ENCODE data around the gene CNTNAP2.
"Not testable (repeated sequence)": the region's sequence is repeated elsewhere in the genome, so short reads cannot be mapped to it uniquely, and the experiment has no call there.

Gene CNTNAP2

GRCh38 chr7:147048864-147049263 lies 932.3 kb downstream of the CNTNAP2 start:
- no peak for DNase-seq

DNA sequence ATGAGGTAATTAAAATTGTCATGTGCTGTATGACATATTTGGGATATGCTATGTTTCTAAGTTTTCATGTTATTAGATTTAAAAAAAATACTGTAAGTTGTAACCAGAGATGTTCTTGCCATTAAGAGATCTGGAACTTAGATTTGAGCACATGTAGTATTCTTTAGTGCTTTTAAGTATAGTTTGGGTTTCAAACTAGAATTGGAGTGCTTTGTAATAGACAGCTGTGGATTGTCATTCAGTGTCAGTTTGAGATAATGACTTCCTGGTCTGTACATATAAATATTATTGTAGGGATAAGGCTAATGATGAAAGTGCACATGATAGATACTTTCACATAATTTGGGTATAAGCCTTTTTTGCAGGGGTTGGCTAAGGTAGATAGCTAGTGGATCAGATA lies 936.2 kb downstream of the CNTNAP2 start:
- no peak for DNase-seq

DNA sequence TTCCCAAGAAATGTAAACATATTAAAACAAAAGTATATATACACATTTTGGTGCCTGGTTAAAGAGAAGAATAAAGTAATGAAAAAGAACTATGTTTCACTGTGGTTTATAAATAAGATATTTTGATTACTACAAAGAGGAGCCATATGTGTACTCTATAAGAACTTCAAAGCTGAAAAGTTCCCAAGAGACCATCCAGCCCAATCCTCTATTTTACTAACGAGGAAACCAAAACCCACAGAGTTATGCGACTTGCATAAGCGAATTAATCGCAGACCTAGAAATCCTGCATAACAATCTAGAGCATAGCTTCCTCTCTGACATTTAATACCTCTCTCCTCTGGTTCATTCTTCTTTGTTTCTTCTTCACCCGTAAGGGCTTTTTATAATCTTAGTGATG lies 937.1 kb downstream of the CNTNAP2 start:
- no peak for DNase-seq

DNA sequence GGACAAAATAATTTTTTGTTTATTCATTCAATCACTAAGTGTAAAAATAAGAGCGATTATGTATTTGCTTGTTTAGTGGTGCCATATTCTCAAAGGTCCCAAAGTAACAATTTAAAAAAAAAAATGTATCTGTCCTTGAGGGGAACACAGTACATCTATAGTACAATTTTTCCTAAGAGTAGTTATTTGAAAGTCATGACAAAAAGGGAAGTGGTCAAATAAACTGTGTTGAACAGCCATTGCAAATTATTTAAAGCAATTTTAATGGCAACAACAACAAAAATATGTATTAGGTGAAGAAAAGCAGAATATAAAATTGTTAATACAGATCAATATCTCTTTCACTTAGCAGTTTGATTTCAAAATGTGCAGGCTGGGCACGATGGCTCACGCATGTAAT lies 943.5 kb downstream of the CNTNAP2 start:
- no peak for DNase-seq

- no peak for DNase-seq
Observed at GRCh38 chr7:147062897-147063296, 946.3 kb downstream of the CNTNAP2 start.

DNA sequence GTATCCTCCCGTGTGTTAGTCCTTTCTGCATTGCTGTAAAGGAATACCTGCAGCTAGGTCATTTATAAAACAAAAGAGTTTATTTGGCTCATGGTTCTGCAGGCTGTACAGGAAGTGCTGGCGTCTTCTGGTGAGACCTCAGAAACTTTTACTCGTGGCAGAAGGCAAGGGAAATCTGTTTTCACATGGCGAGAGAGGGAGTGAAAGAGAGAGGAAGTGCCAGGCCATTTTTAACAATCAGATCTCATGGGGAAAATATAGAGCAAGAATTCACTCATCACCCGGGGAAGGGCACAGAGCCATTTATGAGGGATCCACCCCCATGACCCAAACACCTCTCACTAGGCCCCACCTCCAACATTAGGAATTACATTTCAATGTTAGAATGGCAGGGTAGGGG lies 952.2 kb downstream of the CNTNAP2 start:
- DNase-seq: no peak

DNA sequence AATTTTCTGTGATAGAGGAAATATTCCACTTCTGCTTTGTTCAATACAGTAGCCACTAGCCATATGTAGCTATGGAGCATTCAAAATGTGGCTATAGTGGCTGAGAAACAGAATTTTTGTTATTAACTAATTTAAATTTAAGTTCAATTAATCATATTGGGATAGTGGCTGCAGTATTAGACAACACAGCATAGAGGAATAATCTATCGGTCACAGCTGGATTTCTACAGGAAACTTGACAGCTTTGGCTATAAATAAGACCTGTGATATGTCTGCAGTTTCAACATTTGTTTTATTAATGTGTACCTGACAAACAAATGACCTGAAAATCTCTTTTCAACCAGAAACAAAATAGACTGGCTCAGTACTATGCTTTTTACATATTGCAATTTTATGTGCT lies 953.2 kb downstream of the CNTNAP2 start:
- no peak for DNase-seq

GRCh38 chr7:147070886-147071285 lies 954.3 kb downstream of the CNTNAP2 start:
- DNase-seq: no peak

DNA sequence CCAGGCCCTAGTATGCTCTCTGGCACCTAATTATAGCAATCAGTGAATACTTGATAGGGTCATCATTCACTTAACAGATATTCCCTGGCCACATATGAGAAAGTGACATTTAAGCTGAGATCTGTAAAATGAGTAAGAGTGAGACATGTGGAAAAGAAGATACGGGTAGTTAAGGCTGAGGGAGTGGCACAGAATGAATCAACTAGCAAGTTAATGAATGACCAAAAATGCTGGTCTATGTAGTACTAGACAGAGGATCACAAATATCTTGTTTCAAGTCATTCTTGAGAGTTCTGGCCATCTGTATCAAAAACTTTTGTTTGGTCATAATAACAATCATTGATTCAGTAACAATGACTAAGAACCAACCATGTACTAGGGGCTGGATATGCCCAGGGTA lies 954.9 kb downstream of the CNTNAP2 start:
- DNase-seq: no peak

- DNase-seq: no peak
Observed at GRCh38 chr7:147078312-147078711, 961.7 kb downstream of the CNTNAP2 start.

- no peak for DNase-seq
Observed at GRCh38 chr7:147079083-147079482, 962.5 kb downstream of the CNTNAP2 start.

DNA sequence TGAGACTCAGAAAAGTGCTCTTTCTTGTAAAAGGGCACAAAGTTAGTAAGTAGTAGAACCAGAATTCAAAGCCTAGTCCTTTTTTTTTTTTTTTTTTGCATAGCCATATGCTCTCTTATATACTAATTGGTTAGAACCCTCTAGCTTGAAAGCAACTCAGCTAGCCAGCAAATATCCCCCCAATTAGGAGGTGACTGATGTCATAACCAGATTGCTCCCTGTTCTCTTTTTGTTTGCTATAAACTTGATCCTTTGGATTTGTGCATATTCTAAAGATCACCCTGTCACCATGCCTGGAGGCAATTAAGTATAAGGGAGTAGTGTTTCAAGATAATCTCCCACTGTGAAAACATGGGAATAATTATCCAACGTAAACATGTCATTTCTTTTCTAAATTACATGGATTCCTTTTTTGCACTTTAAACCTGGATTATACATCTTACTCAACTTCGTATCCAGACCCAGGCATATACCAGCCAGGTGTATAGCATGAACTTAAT lies 963.4 kb downstream of the CNTNAP2 start:
- DNase-seq: no peak

DNA sequence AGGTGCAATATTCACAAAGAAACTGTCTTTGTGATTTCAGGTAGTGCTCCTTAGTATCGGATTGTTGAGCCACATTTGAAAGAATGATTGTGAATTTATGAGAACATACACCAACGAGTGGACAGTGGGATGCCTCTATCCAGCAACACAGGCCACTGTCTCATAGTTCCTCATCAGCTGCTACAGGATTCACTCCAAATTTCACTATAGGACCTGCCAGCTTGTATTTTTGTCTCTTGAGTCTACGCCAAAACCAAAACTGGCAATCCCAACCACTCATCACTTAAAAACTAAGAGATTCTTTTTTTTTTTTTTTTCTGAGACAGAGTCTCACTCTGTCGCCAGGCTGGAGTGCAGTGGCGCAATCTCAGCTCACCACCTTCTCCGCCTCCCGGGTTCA lies 964.5 kb downstream of the CNTNAP2 start:
- no peak for DNase-seq

GRCh38 chr7:147089051-147089461 lies 972.5 kb downstream of the CNTNAP2 start:
- DNase-seq: no peak

GRCh38 chr7:147089608-147090007 lies 973.0 kb downstream of the CNTNAP2 start:
- no peak for DNase-seq

DNA sequence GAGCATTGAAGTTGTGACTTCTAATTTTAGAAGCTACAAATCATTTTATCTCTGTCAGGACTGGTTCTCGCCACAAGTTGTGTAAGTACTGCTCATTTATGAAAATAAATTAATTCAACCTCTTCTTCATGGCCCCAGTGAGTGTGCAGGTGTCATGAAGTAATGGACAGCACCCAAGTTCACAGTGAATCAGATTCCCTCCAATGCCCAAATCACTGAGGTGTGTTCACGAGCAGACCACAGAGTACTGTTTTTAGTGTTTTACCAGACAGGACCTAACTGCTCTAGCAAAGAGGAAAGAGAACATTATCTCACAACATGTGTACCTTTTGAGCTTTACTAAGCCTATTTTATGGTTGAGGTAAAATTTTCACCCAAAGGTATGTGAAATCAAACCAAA lies 980.0 kb downstream of the CNTNAP2 start:
- DNase-seq: no peak

DNA sequence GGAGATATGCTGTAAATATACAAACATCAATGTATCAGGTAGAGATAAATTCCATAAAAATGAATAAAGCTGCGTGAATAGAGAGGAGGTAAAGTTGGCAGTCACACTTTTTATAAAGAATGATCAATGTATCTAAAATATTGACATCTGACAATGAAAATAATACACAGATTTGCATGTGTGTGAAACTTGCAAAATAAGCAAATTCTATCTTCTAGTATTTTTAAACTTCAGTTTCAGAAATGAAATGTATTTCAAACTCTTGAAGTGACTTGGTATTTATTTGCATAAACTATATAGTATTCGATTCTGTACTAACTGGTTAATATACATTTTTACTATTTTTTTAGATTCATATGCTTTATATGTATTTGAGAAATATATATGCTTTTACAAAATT lies 986.6 kb downstream of the CNTNAP2 start:
- DNase-seq: no peak

DNA sequence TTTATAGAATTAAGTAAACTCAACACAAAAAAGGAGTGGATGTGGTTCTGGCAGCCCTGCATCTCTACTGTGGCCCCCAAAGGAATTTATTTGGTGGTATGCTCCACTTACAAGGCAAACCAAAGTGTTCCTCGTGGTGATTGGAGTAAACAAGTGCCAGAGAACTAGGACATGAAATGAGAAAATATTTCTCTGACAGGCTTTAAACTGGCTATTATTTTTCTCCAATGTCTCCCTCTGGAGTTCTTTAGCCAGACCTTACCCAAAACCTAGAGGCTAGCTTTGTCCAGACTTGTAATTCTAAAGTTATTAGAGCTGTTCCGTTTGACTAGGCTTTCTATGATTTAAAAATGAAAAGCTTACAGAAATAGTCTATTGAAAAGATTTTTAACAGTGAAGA lies 990.1 kb downstream of the CNTNAP2 start:
- no peak for DNase-seq

DNA sequence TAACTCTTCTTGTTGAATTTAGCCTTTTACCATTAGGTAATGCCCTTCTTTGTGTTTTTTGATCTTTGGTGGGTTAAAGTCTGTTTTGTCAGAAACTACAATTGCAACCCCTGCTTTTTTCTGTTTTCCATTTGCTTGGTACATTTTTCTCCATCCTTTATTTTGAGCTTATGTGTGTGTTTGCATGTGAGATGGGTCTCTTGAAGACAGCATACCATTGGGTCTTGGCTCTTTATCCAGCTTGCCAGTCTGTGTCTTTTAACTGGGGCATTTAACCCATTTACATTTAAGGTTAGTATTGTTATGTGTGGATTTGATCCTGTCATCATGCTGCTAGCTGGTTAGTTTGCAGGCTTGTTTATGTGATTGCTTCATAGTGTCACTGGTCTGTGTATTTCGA lies 997.9 kb downstream of the CNTNAP2 start:
- DNase-seq: not testable (repeated sequence)

DNA sequence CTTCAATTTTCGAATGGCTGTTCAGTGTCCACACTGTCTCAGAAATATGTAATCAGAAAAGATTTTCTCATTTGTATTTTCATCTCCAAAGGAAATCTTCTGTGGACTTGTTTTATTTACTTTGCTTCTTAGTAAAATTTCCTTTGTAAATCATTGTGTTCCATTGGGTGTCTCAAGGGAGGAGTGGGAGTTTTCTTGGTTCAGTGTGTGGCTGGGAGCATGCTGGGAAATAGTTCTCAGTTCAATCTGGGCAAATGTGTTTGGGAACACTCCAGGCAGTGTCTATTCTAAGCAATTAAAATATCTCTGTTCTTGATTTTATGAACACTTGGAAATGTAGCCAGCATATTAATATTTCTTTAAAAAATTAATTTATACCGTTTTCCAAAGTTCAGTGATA lies 1019.8 kb downstream of the CNTNAP2 start:
- DNase-seq: no peak

DNA sequence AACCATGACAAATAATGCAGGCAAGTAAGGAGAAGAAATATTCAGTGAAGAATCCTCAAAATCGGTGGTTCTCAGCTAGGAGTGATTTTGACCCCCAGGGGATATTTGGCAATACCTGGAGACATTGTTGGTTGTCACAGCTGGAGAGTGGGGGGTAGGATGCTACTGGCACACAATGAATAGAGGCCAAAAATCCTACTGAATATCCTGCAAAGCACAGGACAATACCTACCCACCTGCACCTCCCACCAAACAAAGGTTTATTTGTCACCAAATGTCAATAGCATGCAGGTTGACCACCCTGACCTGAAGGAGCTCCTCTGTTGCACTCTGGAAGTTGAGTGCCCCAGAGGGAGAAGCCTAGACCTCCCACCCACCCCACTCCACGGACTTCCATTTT lies 1028.6 kb downstream of the CNTNAP2 start:
- no peak for DNase-seq

DNA sequence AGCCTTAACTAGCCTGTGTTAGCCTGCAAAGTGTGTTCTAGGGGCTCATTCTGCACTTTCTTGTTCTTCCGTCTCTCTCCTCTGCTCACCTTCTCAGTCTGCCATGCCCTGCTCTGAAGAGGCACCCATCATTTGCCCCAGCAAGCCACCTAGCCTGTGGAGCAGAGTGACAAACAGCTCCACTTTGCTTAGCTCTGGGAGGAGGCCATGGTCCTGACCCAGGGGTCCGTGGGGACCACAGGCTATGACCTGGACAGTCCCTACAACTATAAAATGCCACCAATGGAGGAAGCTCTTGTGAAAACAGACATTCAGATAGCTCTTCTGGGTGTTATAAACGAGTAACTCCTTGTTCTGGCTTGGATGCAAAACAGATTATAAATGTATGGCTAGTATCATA lies 1029.6 kb downstream of the CNTNAP2 start:
- no peak for DNase-seq

GRCh38 chr7:147151661-147152060 lies 1035.1 kb downstream of the CNTNAP2 start:
- no peak for DNase-seq

DNA sequence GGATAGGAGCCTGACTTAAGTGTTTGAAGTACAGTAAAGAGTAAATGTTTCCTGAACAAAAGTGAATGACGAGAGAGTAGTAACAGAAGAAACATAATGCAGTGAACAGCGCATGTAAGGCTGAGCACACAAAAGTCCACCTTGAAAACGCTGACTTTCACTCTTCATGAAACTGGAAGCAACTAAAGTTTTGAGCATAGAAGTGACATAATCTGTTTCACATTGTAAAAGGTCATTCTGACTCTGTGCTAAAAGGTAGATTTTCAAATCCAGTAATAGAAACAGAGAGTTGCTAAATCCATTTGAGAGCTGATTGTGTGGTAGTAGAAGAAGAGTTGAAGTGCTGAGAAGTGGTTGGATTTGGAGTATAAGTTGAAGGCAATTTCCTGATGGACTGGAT lies 1037.0 kb downstream of the CNTNAP2 start:
- no peak for DNase-seq

- no peak for DNase-seq
Observed at GRCh38 chr7:147161405-147161804, 1044.8 kb downstream of the CNTNAP2 start.
